K562 (cell line): ENCODE data around the gene DYNLT2. TPM values are rescaled to one million over a fixed set of nuclear protein-coding genes. Genes with fewer than 3 reads are reported as not detected.
A peak's percentile ranks its signal among the peaks of the same experiment; 100 is the strongest.

Experiments used
- ATAC-seq: fragments of 200-7000 bp; cut with Tn5 transposase; 3 replicates; pipeline ENCODE4 v1.9.1; 2020; ENCODE audit warnings: moderate library complexity
- BruUV-seq: library from RNA; stranded (reverse); fragments of 400-500 nt; replicated peaks from 2 replicates; lab custom pipeline; 2021; lab: Mats Ljungman, UMichigan
- CTCF ChIA-PET: fragments of 300-600 bp; formaldehyde crosslinking; extraction: SDS; loops from one replicate; lab custom pipeline; 2021; ENCODE audit warnings: low intra/inter-chr PET ratio; lab: Yijun Ruan, JAX
- POLR2A ChIA-PET: fragments of 300-600, 350-650 bp; sonication (Branson Sonifier 250); formaldehyde crosslinking; extraction: SDS; loops from one replicate; lab custom pipeline; 2021; ENCODE audit warnings: antibody characterized with exemption, inconsistent platforms; lab: Yijun Ruan, JAX
- DNase-seq, 4 experiments: peaks; one replicate each; pipeline versions ENCODE4 v3.0.0 to v3.0.0-alpha.2; 2011 to 2018; ENCODE audit warnings: low spot score in 3 of 4, mixed read lengths in 3 of 4; ENCODE audit errors: extremely low read depth in 1 of 4
- FAIRE-seq: peaks from 2 replicates; lab custom pipeline; 2011; peaks lifted over from hg19 to GRCh38; lab: Jason Lieb, UNC
- H2AFZ ChIP-seq: 2 replicates; pipeline ENCODE4 v1.6.0; 2011; ENCODE audit warnings: low read depth, low read length, control low read depth, inconsistent platforms
- H3K27ac ChIP-seq: fragments of 200-600 bp; 3 replicates; pipeline ENCODE4 v1.8.0; 2011; ENCODE audit warnings: low read depth, mild to moderate bottlenecking, control low read depth, inconsistent platforms, low read length, moderate library complexity, mixed read lengths; ENCODE audit errors: extremely low read depth
- H3K27me3 ChIP-seq, 2 experiments: fragments of 300-600 bp in 1 of 2; 2 replicates in 1 of 2; 3 replicates in 1 of 2; pipeline versions ENCODE4 v1.6.0 to v1.8.0; 2011; ENCODE audit warnings: inconsistent platforms in 2 of 2, low read length in 2 of 2, mild to moderate bottlenecking in 1 of 2, mixed read lengths in 1 of 2, moderate library complexity in 1 of 2; ENCODE audit not compliant: control insufficient read depth in 2 of 2, insufficient read depth in 2 of 2
- H3K36me3 ChIP-seq: fragments of 300-600 bp; 3 replicates; pipeline ENCODE4 v1.8.0; 2011; ENCODE audit warnings: mild to moderate bottlenecking, low read length, inconsistent platforms; ENCODE audit not compliant: control insufficient read depth, insufficient read depth
- H3K4me1 ChIP-seq, 2 experiments: fragments of 200-600 bp in 1 of 2; replicated peaks in 1 of 2; 2 replicates in 1 of 2; 3 replicates in 1 of 2; pipeline versions ENCODE4 v1.5.1 to v1.8.0; 2011; ENCODE audit warnings: inconsistent platforms in 2 of 2, low read length in 2 of 2, mild to moderate bottlenecking in 1 of 2, mixed read lengths in 1 of 2, moderate library complexity in 1 of 2; ENCODE audit not compliant: control insufficient read depth in 2 of 2, insufficient read depth in 2 of 2
- H3K4me2 ChIP-seq: 2 replicates; pipeline ENCODE4 v1.6.1; 2011; ENCODE audit warnings: low read length, control low read depth, inconsistent platforms, mixed read lengths; ENCODE audit not compliant: insufficient read depth
- H3K4me3 ChIP-seq: fragments of 200-600 bp; sonication (generic), shearing (Covaris generic); 2 replicates; pipeline ENCODE4 v1.5.1; 2016; ENCODE audit warnings: control low read depth, inconsistent platforms
- H3K79me2 ChIP-seq: fragments of 200-600 bp; 3 replicates; pipeline ENCODE4 v1.8.0; 2011; ENCODE audit warnings: low read length, inconsistent platforms; ENCODE audit not compliant: control insufficient read depth, insufficient read depth
- H3K9ac ChIP-seq, 2 experiments: 2 replicates each; pipeline versions ENCODE4 v1.6.0 to v1.6.1; 2011; ENCODE audit warnings: low read depth in 2 of 2, low read length in 2 of 2, control low read depth in 1 of 2, inconsistent platforms in 1 of 2, mild to moderate bottlenecking in 1 of 2, mixed read lengths in 1 of 2; ENCODE audit not compliant: insufficient read depth in 1 of 2
- H3K9me1 ChIP-seq: one replicate; pipeline ENCODE4 v1.6.0; 2011; ENCODE audit warnings: inconsistent platforms, mild to moderate bottlenecking, low read length, moderate library complexity; ENCODE audit not compliant: control insufficient read depth, insufficient read depth
- H3K9me3 ChIP-seq: replicated peaks from 2 replicates; pipeline ENCODE4 v1.5.1; 2011; ENCODE audit warnings: low read depth, low read length, inconsistent platforms; ENCODE audit not compliant: control insufficient read depth, insufficient read depth
- H4K20me1 ChIP-seq: replicated peaks from 2 replicates; pipeline ENCODE4 v1.6.1; 2011; ENCODE audit warnings: low read length, inconsistent platforms, mixed read lengths; ENCODE audit not compliant: control insufficient read depth, insufficient read depth
- POLR2G ChIP-seq: fragments of 200-400 bp; formaldehyde crosslinking; IDR thresholded peaks from 2 replicates; pipeline ENCODE4 v1.6.1; 2017; ENCODE audit warnings: low read depth, mild to moderate bottlenecking, antibody characterized with exemption, low read length, moderate library complexity
- ZNF57 ChIP-seq: fragments of 450-650 bp; formaldehyde crosslinking; IDR thresholded peaks from 2 replicates; pipeline ENCODE4 v1.4.0; 2020; ENCODE audit warnings: mild to moderate bottlenecking, moderate library complexity
- ZNF584 ChIP-seq: fragments of 200-800 bp; sonication (Bioruptor generic); IDR thresholded peaks from 2 replicates; pipeline ENCODE4 v1.6.1; 2016; ENCODE audit warnings: low read depth, mild to moderate bottlenecking, missing genetic modification characterization, missing compliant biosample characterization
- WGBS: fragments of 100-300 bp; shearing (Covaris generic); methylation state at CpG from one replicate; pipeline ENCODE4 v1.1.6; 2016; ENCODE audit warnings: low coverage, mixed read lengths; ENCODE audit not compliant: insufficient coverage; ENCODE audit errors: missing lambda C conversion rate; 5-methylcytosine and 5-hydroxymethylcytosine counted together
- in situ Hi-C: fragments of 300-500 bp; cut with MboI; formaldehyde crosslinking; loops from 4 replicates; pipeline ENCODE4 v1.15.0; 2018; ENCODE audit warnings: inconsistent platforms, mixed read lengths
- intact Hi-C: fragments of 100-400 bp; cut with micrococcal nuclease; formaldehyde crosslinking; loops from 2 replicates; pipeline ENCODE4 v1.14.2; 2022
- polyA plus RNA-seq, 8 experiments: library from polyadenylated mRNA; depleted of rRNA in 4 of 8; stranded (reverse) in 5 of 8; unstranded in 3 of 8; fragments of >200 nt; fragmentation: Nextera tagmentation in 2 of 8; fragmentation: Illumina TruSeq in 1 of 8; extraction: Ambion mirVana in 2 of 8; extraction: Trizol in 1 of 8; gene quantifications; 2 replicates each; pipeline versions ENCODE4 v1.2.1 to v1.2.3, GENCODE V29; 2011 to 2014; ENCODE audit warnings: inconsistent platforms in 1 of 8, missing spikeins in 1 of 8
- total RNA-seq, 7 experiments: library from RNA; depleted of rRNA in 6 of 7; stranded (reverse); fragments of >200 nt in 6 of 7; fragmentation: Illumina TruSeq in 2 of 7; extraction: Trizol in 2 of 7; gene quantifications; 2 replicates each; pipeline versions ENCODE4 v1.2.1 to v1.2.3, GENCODE V29; 2011 to 2021; ENCODE audit warnings: low replicate concordance in 1 of 7
- TF ChIP-seq, protein P1 (sequence below): fragments of 250-450 bp; sonication (Bioruptor Pico); IDR thresholded peaks from 2 replicates; pipeline ENCODE4 v1.4.0; 2020; ENCODE audit warnings: mild to moderate bottlenecking, moderate library complexity, borderline replicate concordance
- TF ChIP-seq, protein P2 (sequence below), 2 experiments: fragments of 450-650 bp in 1 of 2; sonication (generic) in 1 of 2; formaldehyde crosslinking; conservative IDR thresholded peaks; 2 replicates each; pipeline versions ENCODE4 v1.4.0 to v1.8.1; 2020 to 2022; ENCODE audit warnings: mild to moderate bottlenecking in 1 of 2, missing genetic modification reagents in 1 of 2
- TF ChIP-seq, protein P3 (sequence below): fragments of 250-450 bp; sonication (Bioruptor Pico); IDR thresholded peaks from 2 replicates; pipeline ENCODE4 v1.5.0; 2020; ENCODE audit warnings: mild to moderate bottlenecking

Gene DYNLT2
- total and polyA plus RNA-seq, 9 of the 15 experiments (the other 6 are each of a cell fraction or from before 2014, with no cell fraction given), result 2.0 to 12.8 (median 6.3) TPM

DNA sequence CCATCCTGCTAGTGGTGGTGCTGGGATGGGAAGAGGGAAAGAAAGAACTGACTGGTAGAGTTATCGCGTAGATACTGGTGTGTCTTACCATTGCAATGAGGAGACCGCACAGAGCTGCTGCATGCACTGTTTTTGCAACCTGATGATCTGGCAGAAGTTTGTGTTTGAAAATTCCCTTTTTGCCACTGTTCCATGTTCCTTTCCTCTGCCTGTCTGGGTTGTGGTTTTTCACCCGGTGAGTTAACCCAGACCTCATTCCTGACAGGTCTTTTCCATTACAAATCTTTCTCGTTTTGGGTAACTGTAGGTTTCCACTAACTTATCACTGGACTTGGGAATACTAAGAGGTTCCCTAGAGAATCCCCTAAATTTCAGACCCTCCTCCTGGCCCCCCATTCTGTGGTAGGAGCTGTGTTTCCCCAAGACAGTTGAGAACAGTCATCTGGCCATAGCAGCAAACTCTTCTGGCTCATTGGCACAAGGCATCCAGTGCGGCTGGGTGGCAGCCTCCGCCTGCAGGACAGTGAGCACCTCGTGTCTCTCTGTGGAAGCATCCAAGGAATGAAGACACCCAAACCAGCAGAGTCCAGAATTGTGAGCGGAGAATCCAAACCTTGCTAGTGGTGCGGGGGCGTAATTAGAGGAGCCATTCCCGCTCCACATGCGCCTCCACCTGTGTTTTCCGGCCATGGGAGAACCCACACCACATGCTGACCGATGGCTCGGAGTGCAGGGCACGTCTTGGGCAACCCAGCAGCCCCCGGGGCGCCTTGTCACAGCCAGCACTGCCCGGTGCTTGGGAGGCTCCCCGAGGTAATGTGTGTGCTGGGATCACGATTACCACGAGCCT is 32.8 kb upstream of the DYNLT2 start:
- TF ChIP-seq ZNF57 (CRISPR knock-in tag), result no peak
- TF ChIP-seq POLR2G, result 0 out of 2 replicates have a peak, but pooled peaks have one; percentile 14
- in situ Hi-C loops (no loop called here), intact Hi-C loops (no loop called here)
- H3K79me2 ChIP-seq, result no peaks in the 10 kb centered on the region
- peaks cover 20 to 35% of the 10 kb centered on the region in 2 experiments; a peak in 4 of 5 replicates for H3K27me3 ChIP-seq
- H4K20me1 ChIP-seq, result 0 out of 2 replicates have a peak, but pooled peaks cover 3% of the 10 kb centered on the region
- CTCF ChIA-PET, result no interaction called here
- no peak overlapping the region for H3K27ac ChIP-seq
- no peak overlapping the region for H3K4me3 ChIP-seq
- H3K4me2 ChIP-seq, result no peak overlapping the region
- no peaks in the 10 kb centered on the region for H3K9me3 ChIP-seq
- H3K9me1 ChIP-seq, result no peaks in the 10 kb centered on the region
- no peak overlapping the region for H2AFZ ChIP-seq
- DNase-seq (no peak), FAIRE-seq (no peak), ATAC-seq (no peak)
- H3K4me1 ChIP-seq, result peaks cover 0 to 6% of the 10 kb centered on the region in 2 experiments; a peak in 1 of 5 replicates
- H3K9ac ChIP-seq, result no peak overlapping the region
- H3K36me3 ChIP-seq, result peaks cover under 1% of the 10 kb centered on the region; the same call in 1 of the 3 replicates
- no TSS peak for BruUV-seq
- POLR2A ChIA-PET, result interaction anchor here (0.6 to 2.9 kb wide), 3 partner anchors 10 to 19 kb away, joined by 3 to 8 read pairs (median 3); no protein-coding TSS in a partner anchor
- WGBS, result 37% methylated on average over 23 of the region's 23 CpGs

DNA sequence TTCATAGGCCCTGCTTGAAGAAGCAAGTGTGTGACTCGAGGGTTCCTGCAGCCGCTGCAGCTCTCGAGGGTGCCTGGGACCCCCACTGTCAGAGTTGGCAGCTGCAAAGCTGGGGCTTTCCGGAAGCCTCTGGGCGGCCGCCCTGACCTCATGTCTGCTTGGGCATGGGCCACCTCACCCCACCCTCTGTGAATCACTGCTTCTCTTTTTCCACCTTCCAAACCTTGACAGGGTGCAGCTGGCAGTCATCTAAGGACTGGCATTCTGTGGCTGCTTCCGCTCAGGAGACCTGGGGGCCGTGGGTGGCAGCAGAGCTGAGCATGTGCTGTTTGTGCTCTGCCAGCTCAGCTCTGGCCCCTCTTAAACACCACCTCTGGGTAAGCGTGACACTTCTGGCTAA is 32.0 kb upstream of the DYNLT2 start:
- intact Hi-C loops (no loop called here), in situ Hi-C loops (no loop called here)
- CTCF ChIA-PET, result no interaction called here
- H3K9me1 ChIP-seq, result no peaks in the 10 kb centered on the region
- no peak for FAIRE-seq
- H3K27ac ChIP-seq, result no peak overlapping the region
- peaks cover 3% of the 10 kb centered on the region; the same call in 1 of the 3 replicates for H3K36me3 ChIP-seq
- H3K79me2 ChIP-seq, result no peaks in the 10 kb centered on the region
- no peak for ATAC-seq
- TF ChIP-seq, protein P1, sequence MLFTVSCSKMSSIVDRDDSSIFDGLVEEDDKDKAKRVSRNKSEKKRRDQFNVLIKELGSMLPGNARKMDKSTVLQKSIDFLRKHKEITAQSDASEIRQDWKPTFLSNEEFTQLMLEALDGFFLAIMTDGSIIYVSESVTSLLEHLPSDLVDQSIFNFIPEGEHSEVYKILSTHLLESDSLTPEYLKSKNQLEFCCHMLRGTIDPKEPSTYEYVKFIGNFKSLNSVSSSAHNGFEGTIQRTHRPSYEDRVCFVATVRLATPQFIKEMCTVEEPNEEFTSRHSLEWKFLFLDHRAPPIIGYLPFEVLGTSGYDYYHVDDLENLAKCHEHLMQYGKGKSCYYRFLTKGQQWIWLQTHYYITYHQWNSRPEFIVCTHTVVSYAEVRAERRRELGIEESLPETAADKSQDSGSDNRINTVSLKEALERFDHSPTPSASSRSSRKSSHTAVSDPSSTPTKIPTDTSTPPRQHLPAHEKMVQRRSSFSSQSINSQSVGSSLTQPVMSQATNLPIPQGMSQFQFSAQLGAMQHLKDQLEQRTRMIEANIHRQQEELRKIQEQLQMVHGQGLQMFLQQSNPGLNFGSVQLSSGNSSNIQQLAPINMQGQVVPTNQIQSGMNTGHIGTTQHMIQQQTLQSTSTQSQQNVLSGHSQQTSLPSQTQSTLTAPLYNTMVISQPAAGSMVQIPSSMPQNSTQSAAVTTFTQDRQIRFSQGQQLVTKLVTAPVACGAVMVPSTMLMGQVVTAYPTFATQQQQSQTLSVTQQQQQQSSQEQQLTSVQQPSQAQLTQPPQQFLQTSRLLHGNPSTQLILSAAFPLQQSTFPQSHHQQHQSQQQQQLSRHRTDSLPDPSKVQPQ (CRISPR knock-in tag), result no peak
- TF ChIP-seq, protein P2, sequence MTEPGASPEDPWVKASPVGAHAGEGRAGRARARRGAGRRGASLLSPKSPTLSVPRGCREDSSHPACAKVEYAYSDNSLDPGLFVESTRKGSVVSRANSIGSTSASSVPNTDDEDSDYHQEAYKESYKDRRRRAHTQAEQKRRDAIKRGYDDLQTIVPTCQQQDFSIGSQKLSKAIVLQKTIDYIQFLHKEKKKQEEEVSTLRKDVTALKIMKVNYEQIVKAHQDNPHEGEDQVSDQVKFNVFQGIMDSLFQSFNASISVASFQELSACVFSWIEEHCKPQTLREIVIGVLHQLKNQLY (CRISPR knock-in tag; conservative IDR thresholded peaks at IDR 0.05), result no peak
- no peak for TF ChIP-seq ZNF584 (CRISPR knock-in tag)
- TF ChIP-seq, protein P3, sequence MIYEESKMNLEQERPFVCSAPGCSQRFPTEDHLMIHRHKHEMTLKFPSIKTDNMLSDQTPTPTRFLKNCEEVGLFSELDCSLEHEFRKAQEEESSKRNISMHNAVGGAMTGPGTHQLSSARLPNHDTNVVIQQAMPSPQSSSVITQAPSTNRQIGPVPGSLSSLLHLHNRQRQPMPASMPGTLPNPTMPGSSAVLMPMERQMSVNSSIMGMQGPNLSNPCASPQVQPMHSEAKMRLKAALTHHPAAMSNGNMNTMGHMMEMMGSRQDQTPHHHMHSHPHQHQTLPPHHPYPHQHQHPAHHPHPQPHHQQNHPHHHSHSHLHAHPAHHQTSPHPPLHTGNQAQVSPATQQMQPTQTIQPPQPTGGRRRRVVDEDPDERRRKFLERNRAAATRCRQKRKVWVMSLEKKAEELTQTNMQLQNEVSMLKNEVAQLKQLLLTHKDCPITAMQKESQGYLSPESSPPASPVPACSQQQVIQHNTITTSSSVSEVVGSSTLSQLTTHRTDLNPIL (CRISPR knock-in tag), result no peak
- H3K9ac ChIP-seq, result no peak overlapping the region
- POLR2A ChIA-PET, result interaction anchor here (0.6 to 2.9 kb wide), 3 partner anchors 10 to 157 kb away, joined by 3 to 8 read pairs (median 3); no protein-coding TSS in a partner anchor
- H4K20me1 ChIP-seq, result no peaks in the 10 kb centered on the region
- no peak for DNase-seq
- peaks cover 16 to 30% of the 10 kb centered on the region in 2 experiments; a peak in 4 of 5 replicates for H3K27me3 ChIP-seq
- no peak overlapping the region for H2AFZ ChIP-seq
- peaks cover 0 to 3% of the 10 kb centered on the region in 2 experiments; a peak in 1 of 5 replicates for H3K4me1 ChIP-seq
- H3K4me2 ChIP-seq, result no peak overlapping the region
- H3K4me3 ChIP-seq, result no peak overlapping the region
- H3K9me3 ChIP-seq, result no peaks in the 10 kb centered on the region
- WGBS, result 40% methylated on average over 9 of the region's 9 CpGs
- no TSS peak for BruUV-seq
